Stimulated activated CD8-positive, alpha-beta memory T cell treated with anti-CD3 and anti-CD28 coated beads, Interleukin-4, amount 100 ng/mL, for 24 hours (primary cell): ENCODE data around the gene L3HYPDH.

Source experiments
- DNase-seq: peaks from one replicate; pipeline ENCODE4 v3.0.0-alpha.2; 2020; ENCODE audit warnings: low read depth

The L3HYPDH gene

GRCh38 chr14:59483819-59484638, at the start of gene L3HYPDH, which contains the start of gene JKAMP:
L3HYPDH (minus strand) TSS chr14:59484408; CDS start chr14:59484316, 92 bp downstream.
JKAMP (plus strand) TSS chr14:59484517; CDS start chr14:59484590, 73 bp downstream.
- peak; percentile 98 for DNase-seq

- no peak for DNase-seq
Observed at GRCh38 chr14:59532419-59532818, 48.2 kb upstream of the L3HYPDH start.

- no peak for DNase-seq
Observed at GRCh38 chr14:59530349-59530748, 46.1 kb upstream of the L3HYPDH start.

GRCh38 chr14:59529189-59529588, 45.0 kb upstream of the L3HYPDH start:
- no peak for DNase-seq

GRCh38 chr14:59520224-59520623, 36.0 kb upstream of the L3HYPDH start:
- no peak for DNase-seq

GRCh38 chr14:59511916-59512575, 27.8 kb upstream of the L3HYPDH start:
- DNase-seq: no peak

- DNase-seq: no peak
Observed at GRCh38 chr14:59510966-59511365, 26.8 kb upstream of the L3HYPDH start.

- DNase-seq: no peak
Observed at GRCh38 chr14:59510001-59510400, 25.8 kb upstream of the L3HYPDH start.

GRCh38 chr14:59509101-59509500, 24.9 kb upstream of the L3HYPDH start:
- DNase-seq: no peak

GRCh38 chr14:59507752-59508103, 23.5 kb upstream of the L3HYPDH start:
- no peak for DNase-seq

- DNase-seq: peak; percentile 22
Observed at GRCh38 chr14:59507063-59507751, 23.0 kb upstream of the L3HYPDH start.

GRCh38 chr14:59503256-59503655, 19.0 kb upstream of the L3HYPDH start:
- no peak for DNase-seq

GRCh38 chr14:59500732-59501131, 16.5 kb upstream of the L3HYPDH start:
- no peak for DNase-seq

- no peak for DNase-seq
Observed at GRCh38 chr14:59492384-59492783, 8.2 kb upstream of the L3HYPDH start.

- DNase-seq: no peak
Observed at GRCh38 chr14:59490756-59491155, 6.5 kb upstream of the L3HYPDH start.

- no peak for DNase-seq
Observed at GRCh38 chr14:59484639-59485175, 499 bp upstream of the L3HYPDH start.

- DNase-seq: no peak
Observed at GRCh38 chr14:59483363-59483762, 845 bp downstream of the L3HYPDH start.

- no peak for DNase-seq
Observed at GRCh38 chr14:59482541-59483331, 1.5 kb downstream of the L3HYPDH start.

GRCh38 chr14:59481871-59482540, 2.2 kb downstream of the L3HYPDH start:
- DNase-seq: no peak

GRCh38 chr14:59481407-59481806, 2.8 kb downstream of the L3HYPDH start:
- no peak for DNase-seq

- no peak for DNase-seq
Observed at GRCh38 chr14:59480166-59480565, 4.0 kb downstream of the L3HYPDH start.
